Measurements from ENCODE around the gene HSPA14. TPM values are rescaled to one million over a fixed set of nuclear protein-coding genes. Genes with fewer than 3 reads are reported as not detected.

Gene HSPA14
- total RNA-seq, 1 donor from 2014 or later: 26.3 TPM

- no peaks in the 10 kb centered on the region for H3K36me3 ChIP-seq
- intact Hi-C loops (cut with DNase I): loop anchor here (5.0 kb wide), 2 partner anchors 68 to 283 kb away; no protein-coding TSS in a partner anchor
- DNase-seq (ENCODE audit: low spot score in 2 of 2): no peak
- TF ChIP-seq, protein P1, sequence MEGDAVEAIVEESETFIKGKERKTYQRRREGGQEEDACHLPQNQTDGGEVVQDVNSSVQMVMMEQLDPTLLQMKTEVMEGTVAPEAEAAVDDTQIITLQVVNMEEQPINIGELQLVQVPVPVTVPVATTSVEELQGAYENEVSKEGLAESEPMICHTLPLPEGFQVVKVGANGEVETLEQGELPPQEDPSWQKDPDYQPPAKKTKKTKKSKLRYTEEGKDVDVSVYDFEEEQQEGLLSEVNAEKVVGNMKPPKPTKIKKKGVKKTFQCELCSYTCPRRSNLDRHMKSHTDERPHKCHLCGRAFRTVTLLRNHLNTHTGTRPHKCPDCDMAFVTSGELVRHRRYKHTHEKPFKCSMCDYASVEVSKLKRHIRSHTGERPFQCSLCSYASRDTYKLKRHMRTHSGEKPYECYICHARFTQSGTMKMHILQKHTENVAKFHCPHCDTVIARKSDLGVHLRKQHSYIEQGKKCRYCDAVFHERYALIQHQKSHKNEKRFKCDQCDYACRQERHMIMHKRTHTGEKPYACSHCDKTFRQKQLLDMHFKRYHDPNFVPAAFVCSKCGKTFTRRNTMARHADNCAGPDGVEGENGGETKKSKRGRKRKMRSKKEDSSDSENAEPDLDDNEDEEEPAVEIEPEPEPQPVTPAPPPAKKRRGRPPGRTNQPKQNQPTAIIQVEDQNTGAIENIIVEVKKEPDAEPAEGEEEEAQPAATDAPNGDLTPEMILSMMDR (IDR thresholded peaks at IDR 0.05): peak in 1 of 3 experiments; percentile 15
- H3K4me3 ChIP-seq: no peak overlapping the region
- H3K27me3 ChIP-seq: no peaks in the 10 kb centered on the region
- H3K4me1 ChIP-seq: peaks cover 0 to 3% of the 10 kb centered on the region in 2 donors
- H3K9me3 ChIP-seq: no peaks in the 10 kb centered on the region
- H3K27ac ChIP-seq: no peak overlapping the region
Observed at GRCh38 chr10:14820010-14820774, 17.9 kb upstream of the HSPA14 start.

- intact Hi-C loops (cut with DNase I): loop anchor here (5.0 kb wide), 2 partner anchors 68 to 283 kb away; no protein-coding TSS in a partner anchor
- no peak for DNase-seq (ENCODE audit: low spot score in 2 of 2)
- no peak overlapping the region for H3K27ac ChIP-seq
- no peaks in the 10 kb centered on the region for H3K9me3 ChIP-seq
- H3K36me3 ChIP-seq: no peaks in the 10 kb centered on the region
- H3K4me1 ChIP-seq: peaks cover 0 to 3% of the 10 kb centered on the region in 2 donors
- H3K27me3 ChIP-seq: no peaks in the 10 kb centered on the region
- H3K4me3 ChIP-seq: no peak overlapping the region
- TF ChIP-seq, protein P1 (IDR thresholded peaks at IDR 0.05): no peak
Observed at GRCh38 chr10:14820775-14821154, 17.3 kb upstream of the HSPA14 start.

DNA sequence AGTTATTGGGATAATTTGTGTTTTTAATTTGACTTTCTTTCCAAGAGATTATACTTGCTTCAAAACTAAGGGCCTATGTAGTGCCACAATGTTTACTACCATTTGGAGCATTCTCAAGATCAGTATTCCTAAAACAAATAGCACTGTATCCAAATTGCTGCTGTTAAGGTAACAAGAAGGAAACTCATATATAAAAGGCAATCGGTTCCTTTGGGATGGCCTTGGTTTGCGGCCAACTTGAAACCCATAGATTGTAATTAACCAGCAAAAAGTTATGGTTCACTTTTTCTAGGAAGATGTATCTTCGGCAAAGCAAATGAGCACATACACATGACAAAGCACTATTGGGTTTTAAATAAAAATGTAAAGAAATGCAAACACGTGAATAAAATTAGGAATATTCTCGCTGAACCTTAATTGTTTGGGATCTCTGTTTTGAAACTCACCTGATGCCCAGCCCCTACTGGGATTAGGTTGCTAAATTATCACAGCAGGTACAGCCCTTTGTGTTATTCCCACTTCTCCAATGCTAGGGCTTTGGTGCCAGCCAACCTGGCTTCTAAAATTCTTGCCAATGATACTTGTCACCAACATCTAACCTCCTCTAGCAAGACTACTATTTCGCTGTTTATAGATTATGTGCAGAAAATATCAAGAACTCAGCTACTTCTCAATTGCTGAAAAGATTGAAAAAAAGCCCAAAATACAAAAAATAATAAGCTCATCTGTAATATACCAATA, 16.3 kb upstream of the HSPA14 start:
- no peak overlapping the region for H3K27ac ChIP-seq
- peaks cover 0 to 3% of the 10 kb centered on the region in 2 donors for H3K4me1 ChIP-seq
- H3K4me3 ChIP-seq: no peak overlapping the region
- no peaks in the 10 kb centered on the region for H3K27me3 ChIP-seq
- no peaks in the 10 kb centered on the region for H3K36me3 ChIP-seq
- H3K9me3 ChIP-seq: no peaks in the 10 kb centered on the region
- no peak for DNase-seq (ENCODE audit: low spot score in 2 of 2)
- TF ChIP-seq, protein P1 (IDR thresholded peaks at IDR 0.05): no peak
- intact Hi-C loops (cut with DNase I): loop anchor here (5.0 kb wide), 2 partner anchors 70 to 285 kb away; no protein-coding TSS in a partner anchor

DNA sequence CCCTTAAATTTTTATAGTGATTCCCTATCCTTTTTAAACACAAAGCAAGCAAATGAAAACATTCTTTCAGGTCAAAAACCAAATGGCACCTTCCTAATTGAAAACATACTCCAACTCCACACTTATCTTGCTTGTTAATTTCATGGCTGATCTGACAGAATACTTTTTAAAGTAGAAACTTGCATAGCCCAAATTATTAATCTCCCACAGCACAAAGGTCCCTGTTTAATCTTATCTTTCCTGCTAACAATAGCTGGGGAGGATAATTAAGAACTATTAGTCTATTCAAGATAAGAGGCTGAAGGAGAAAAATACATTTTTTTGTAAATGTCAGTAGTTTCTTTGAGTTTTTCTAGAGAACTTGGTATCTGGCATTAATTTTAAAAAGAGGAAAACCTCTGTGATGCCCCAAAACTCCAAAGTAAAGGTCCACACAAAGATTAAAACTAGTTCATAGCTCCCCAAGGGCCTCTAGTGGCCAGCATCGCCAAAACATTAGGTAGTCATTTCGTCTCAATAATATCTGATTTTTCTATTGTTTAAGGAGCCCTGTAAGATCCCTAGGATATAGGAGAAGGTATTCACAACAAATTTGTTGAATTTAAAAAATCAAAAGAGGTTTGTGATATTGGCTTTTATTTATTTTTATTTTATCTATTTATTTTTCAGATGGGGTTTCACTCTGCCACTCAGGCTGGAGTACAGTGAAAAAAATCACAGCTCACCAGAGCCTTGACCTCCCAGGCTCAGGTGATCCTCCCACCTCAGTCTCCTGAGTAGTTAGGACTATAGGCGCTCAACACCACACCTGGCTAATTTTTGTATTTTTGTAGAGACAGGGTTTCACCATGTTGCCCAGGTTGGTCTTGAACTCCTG, 15.0 kb upstream of the HSPA14 start:
- no peak overlapping the region for H3K27ac ChIP-seq
- H3K27me3 ChIP-seq: no peaks in the 10 kb centered on the region
- TF ChIP-seq, protein P1 (IDR thresholded peaks at IDR 0.05): peak; percentile 37 to 55 (median 49)
- H3K36me3 ChIP-seq: no peaks in the 10 kb centered on the region
- H3K4me3 ChIP-seq: no peak overlapping the region
- no peaks in the 10 kb centered on the region for H3K9me3 ChIP-seq
- DNase-seq (ENCODE audit: low spot score in 2 of 2): no peak
- intact Hi-C loops (cut with DNase I): loop anchor here (1.0 to 5.0 kb wide), 3 partner anchors 71 to 324 kb away; no protein-coding TSS in a partner anchor
- H3K4me1 ChIP-seq: peaks cover 0 to 3% of the 10 kb centered on the region in 2 donors

- Histone ChIP-seq H3K4me3 (no peak overlapping the region), H3K9me3 (no peaks in the 10 kb centered on the region), H3K27me3 (no peaks in the 10 kb centered on the region), H3K4me1 (peaks cover 0 to 3% of the 10 kb centered on the region in 2 donors), H3K27ac (no peak overlapping the region), H3K36me3 (no peaks in the 10 kb centered on the region)
- DNase-seq (ENCODE audit: low spot score in 2 of 2): no peak
- intact Hi-C loops (cut with DNase I): loop anchor here (1.0 to 5.0 kb wide), 3 partner anchors 72 to 325 kb away; no protein-coding TSS in a partner anchor
- TF ChIP-seq, protein P1 (IDR thresholded peaks at IDR 0.05): no peak
Observed at GRCh38 chr10:14823966-14824365, 14.1 kb upstream of the HSPA14 start.

All from ascending aorta (tissue), 2 donors.